HL-60 (cell line): ENCODE results near the gene EFHC1.

Experiments used
- DNase-seq, 2 experiments: peaks; one replicate each; pipeline ENCODE4 v3.0.0-alpha.2; 2010 to 2020; ENCODE audit warnings: low read depth in 1 of 2, low spot score in 1 of 2
- H3K27ac ChIP-seq: fragments of 250-450 bp; sonication (Bioruptor Pico); replicated peaks from 2 replicates; pipeline ENCODE4 v1.5.1; 2020; ENCODE audit warnings: mild to moderate bottlenecking, moderate library complexity
- H3K27me3 ChIP-seq: fragments of 250-450 bp; sonication (Bioruptor Pico); 2 replicates; pipeline ENCODE4 v1.5.1; 2021; ENCODE audit warnings: mild to moderate bottlenecking, moderate library complexity; ENCODE audit not compliant: insufficient read depth, poor library complexity, severe bottlenecking
- H3K4me3 ChIP-seq: replicated peaks from 2 replicates; pipeline ENCODE4 v1.5.1; 2011; ENCODE audit warnings: mild to moderate bottlenecking, control low read depth, low read length; ENCODE audit not compliant: insufficient read depth
- GABPA ChIP-seq: IDR thresholded peaks from 2 replicates; pipeline ENCODE4 v1.6.1; 2012; ENCODE audit warnings: low read depth
- POLR2AphosphoS5 ChIP-seq: IDR thresholded peaks from 2 replicates; pipeline ENCODE4 v1.6.1; 2012; ENCODE audit warnings: low read depth
- SPI1 ChIP-seq: IDR thresholded peaks from 2 replicates; pipeline ENCODE4 v1.6.1; 2012; ENCODE audit warnings: low read depth, mild to moderate bottlenecking, borderline replicate concordance
- TF ChIP-seq, protein P1 (sequence below): IDR thresholded peaks from one replicate; pipeline ENCODE4 v1.5.1; 2011; ENCODE audit warnings: low read length, control low read depth, inconsistent platforms; ENCODE audit not compliant: insufficient read depth
- TF ChIP-seq, protein P2 (sequence below): IDR thresholded peaks from 2 replicates; pipeline ENCODE4 v1.6.1; 2012; ENCODE audit warnings: low read depth; ENCODE audit not compliant: insufficient replicate concordance

The EFHC1 gene

DNA sequence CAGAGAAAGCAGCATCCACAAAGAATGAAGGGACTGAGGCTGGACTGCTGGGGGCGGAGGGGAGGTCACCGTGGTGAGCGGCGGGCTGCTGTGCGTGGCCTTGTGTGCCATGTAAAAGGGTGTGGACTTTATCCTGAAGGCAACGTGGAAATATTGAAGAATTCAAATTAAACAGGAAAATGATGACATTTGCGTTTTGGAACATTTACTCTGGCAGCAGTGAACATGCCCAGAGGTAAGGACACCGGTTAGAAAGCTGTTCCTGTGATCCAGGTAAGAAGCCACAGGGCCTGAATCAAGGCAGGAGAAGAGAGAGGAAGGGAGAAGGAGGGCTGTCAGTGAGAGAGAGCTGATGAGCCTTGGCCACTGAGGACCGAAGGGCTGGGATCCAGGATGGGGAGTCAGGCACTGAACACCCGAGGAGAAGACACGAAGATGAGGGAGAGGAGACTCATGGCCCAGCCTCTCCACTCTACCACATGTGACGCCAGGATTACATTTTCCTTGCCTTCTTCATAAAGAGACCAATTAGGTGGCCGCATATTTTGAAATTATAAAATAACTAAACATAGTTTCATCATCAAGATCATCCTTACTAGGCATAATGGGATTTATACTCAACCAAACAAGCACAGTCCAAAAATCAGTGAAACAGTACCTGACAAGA, 98.3 kb downstream of the EFHC1 start:
- no peak overlapping the region for H3K4me3 ChIP-seq
- TF ChIP-seq, protein P1, sequence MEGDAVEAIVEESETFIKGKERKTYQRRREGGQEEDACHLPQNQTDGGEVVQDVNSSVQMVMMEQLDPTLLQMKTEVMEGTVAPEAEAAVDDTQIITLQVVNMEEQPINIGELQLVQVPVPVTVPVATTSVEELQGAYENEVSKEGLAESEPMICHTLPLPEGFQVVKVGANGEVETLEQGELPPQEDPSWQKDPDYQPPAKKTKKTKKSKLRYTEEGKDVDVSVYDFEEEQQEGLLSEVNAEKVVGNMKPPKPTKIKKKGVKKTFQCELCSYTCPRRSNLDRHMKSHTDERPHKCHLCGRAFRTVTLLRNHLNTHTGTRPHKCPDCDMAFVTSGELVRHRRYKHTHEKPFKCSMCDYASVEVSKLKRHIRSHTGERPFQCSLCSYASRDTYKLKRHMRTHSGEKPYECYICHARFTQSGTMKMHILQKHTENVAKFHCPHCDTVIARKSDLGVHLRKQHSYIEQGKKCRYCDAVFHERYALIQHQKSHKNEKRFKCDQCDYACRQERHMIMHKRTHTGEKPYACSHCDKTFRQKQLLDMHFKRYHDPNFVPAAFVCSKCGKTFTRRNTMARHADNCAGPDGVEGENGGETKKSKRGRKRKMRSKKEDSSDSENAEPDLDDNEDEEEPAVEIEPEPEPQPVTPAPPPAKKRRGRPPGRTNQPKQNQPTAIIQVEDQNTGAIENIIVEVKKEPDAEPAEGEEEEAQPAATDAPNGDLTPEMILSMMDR = no peak
- TF ChIP-seq POLR2AphosphoS5 (no peak), GABPA (no peak), SPI1 (no peak)
- TF ChIP-seq, protein P2, sequence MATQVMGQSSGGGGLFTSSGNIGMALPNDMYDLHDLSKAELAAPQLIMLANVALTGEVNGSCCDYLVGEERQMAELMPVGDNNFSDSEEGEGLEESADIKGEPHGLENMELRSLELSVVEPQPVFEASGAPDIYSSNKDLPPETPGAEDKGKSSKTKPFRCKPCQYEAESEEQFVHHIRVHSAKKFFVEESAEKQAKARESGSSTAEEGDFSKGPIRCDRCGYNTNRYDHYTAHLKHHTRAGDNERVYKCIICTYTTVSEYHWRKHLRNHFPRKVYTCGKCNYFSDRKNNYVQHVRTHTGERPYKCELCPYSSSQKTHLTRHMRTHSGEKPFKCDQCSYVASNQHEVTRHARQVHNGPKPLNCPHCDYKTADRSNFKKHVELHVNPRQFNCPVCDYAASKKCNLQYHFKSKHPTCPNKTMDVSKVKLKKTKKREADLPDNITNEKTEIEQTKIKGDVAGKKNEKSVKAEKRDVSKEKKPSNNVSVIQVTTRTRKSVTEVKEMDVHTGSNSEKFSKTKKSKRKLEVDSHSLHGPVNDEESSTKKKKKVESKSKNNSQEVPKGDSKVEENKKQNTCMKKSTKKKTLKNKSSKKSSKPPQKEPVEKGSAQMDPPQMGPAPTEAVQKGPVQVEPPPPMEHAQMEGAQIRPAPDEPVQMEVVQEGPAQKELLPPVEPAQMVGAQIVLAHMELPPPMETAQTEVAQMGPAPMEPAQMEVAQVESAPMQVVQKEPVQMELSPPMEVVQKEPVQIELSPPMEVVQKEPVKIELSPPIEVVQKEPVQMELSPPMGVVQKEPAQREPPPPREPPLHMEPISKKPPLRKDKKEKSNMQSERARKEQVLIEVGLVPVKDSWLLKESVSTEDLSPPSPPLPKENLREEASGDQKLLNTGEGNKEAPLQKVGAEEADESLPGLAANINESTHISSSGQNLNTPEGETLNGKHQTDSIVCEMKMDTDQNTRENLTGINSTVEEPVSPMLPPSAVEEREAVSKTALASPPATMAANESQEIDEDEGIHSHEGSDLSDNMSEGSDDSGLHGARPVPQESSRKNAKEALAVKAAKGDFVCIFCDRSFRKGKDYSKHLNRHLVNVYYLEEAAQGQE = no peak
- no peaks in the 10 kb centered on the region for H3K27me3 ChIP-seq
- DNase-seq = no peak
- no peak overlapping the region for H3K27ac ChIP-seq

- DNase-seq = no peak
- H3K4me3 ChIP-seq = no peak overlapping the region
- no peak overlapping the region for H3K27ac ChIP-seq
- no peaks in the 10 kb centered on the region for H3K27me3 ChIP-seq
- TF ChIP-seq GABPA (no peak), SPI1 (no peak)
- TF ChIP-seq, protein P2 = no peak
- TF ChIP-seq, protein P1 = no peak
These were observed 99.5 kb downstream of the EFHC1 start for GRCh38 chr6:52519618-52520017.

- H3K27me3 ChIP-seq = no peaks in the 10 kb centered on the region
- no peak for DNase-seq
- H3K4me3 ChIP-seq = no peak overlapping the region
- no peak overlapping the region for H3K27ac ChIP-seq
- TF ChIP-seq, protein P1 = no peak
- TF ChIP-seq, protein P2 = no peak
- no peak for TF ChIP-seq GABPA
- no peak for TF ChIP-seq POLR2AphosphoS5
- TF ChIP-seq SPI1 = no peak
These were observed 102.0 kb downstream of the EFHC1 start for GRCh38 chr6:52522151-52522626.
